ENCODE measurements around the gene GSTT2B.

- no peak for TF ChIP-seq EZH2phosphoT487 (IDR thresholded peaks at IDR 0.05; ENCODE audit: low read depth, severe bottlenecking, unreplicated experiment)
- TF ChIP-seq, protein P1, sequence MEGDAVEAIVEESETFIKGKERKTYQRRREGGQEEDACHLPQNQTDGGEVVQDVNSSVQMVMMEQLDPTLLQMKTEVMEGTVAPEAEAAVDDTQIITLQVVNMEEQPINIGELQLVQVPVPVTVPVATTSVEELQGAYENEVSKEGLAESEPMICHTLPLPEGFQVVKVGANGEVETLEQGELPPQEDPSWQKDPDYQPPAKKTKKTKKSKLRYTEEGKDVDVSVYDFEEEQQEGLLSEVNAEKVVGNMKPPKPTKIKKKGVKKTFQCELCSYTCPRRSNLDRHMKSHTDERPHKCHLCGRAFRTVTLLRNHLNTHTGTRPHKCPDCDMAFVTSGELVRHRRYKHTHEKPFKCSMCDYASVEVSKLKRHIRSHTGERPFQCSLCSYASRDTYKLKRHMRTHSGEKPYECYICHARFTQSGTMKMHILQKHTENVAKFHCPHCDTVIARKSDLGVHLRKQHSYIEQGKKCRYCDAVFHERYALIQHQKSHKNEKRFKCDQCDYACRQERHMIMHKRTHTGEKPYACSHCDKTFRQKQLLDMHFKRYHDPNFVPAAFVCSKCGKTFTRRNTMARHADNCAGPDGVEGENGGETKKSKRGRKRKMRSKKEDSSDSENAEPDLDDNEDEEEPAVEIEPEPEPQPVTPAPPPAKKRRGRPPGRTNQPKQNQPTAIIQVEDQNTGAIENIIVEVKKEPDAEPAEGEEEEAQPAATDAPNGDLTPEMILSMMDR (IDR thresholded peaks at IDR 0.05; ENCODE audit: poor library complexity): no peak
Observed at GRCh38 chr22:23913306-23913660, 47.7 kb downstream of the GSTT2B start.

Data from hepatocyte (in vitro differentiated cells).